Stomach (tissue), 9 donors: Measurements from ENCODE around the gene B3GNT3. TPM values are rescaled to one million over a fixed set of nuclear protein-coding genes. Genes with fewer than 3 reads are reported as not detected.

Source experiments
- DNase-seq, 2 donors: peaks; one replicate each; pipeline versions ENCODE4 v3.0.0 to v3.0.0-alpha.2; 2013 to 2019
- H3K27ac ChIP-seq, 5 donors: fragments of 200-600 bp in 4 of 5; sonication (generic) in 4 of 5; one replicate each; pipeline ENCODE4 v1.5.1; 2013 to 2019; ENCODE audit warnings: mild to moderate bottlenecking in 1 of 5, moderate library complexity in 1 of 5
- H3K27me3 ChIP-seq, 3 donors: fragments of 200-600 bp; sonication (generic); one replicate each; pipeline ENCODE4 v1.5.1; 2017 to 2019; ENCODE audit warnings: mixed run types in 1 of 3
- H3K36me3 ChIP-seq, 4 donors: fragments of 200-600 bp; sonication (generic); 1 replicate in 3 of 4; 2 replicates in 1 of 4; pipeline ENCODE4 v1.5.1; 2016 to 2019
- H3K4me1 ChIP-seq, 4 donors: fragments of 200-600 bp; sonication (generic); one replicate each; pipeline ENCODE4 v1.5.1; 2016 to 2019
- H3K4me3 ChIP-seq, 4 donors: fragments of 200-600 bp; sonication (generic) in 3 of 4; one replicate each; pipeline ENCODE4 v1.5.1; 2016 to 2019; ENCODE audit warnings: mild to moderate bottlenecking in 1 of 4
- H3K9me3 ChIP-seq, 4 donors: fragments of 200-600 bp; sonication (generic); one replicate each; pipeline ENCODE4 v1.5.1; 2016 to 2019
- EP300 ChIP-seq: sonication (generic); formaldehyde crosslinking; IDR thresholded peaks from one replicate; pipeline ENCODE4 v1.6.1; 2017; ENCODE audit warnings: antibody characterized with exemption
- POLR2A ChIP-seq, 4 donors: fragments of 450-650 bp; IDR thresholded peaks; one replicate each; pipeline ENCODE4 v1.6.1; 2016; ENCODE audit warnings: antibody characterized with exemption in 4 of 4, control low read depth in 2 of 4, mild to moderate bottlenecking in 1 of 4, moderate library complexity in 1 of 4
- POLR2AphosphoS5 ChIP-seq, 3 donors: sonication (generic); formaldehyde crosslinking; IDR thresholded peaks; one replicate each; pipeline ENCODE4 v1.6.1; 2016; ENCODE audit warnings: antibody characterized with exemption in 3 of 3
- WGBS, 5 donors: extraction: QIAGEN DNeasy Blood & Tissue Kit in 3 of 5; methylation state at CpG; one replicate each; pipeline versions ENCODE4 v1.1.5 to v1.1.7; 2013 to 2018; 5-methylcytosine and 5-hydroxymethylcytosine counted together
- intact Hi-C: fragments of 100-400 bp; cut with DNase I; formaldehyde crosslinking; loops from one replicate; pipeline ENCODE4 v1.15.1; 2023; ENCODE audit warnings: low total_unique reads
- polyA plus RNA-seq, 3 donors: library from polyadenylated mRNA; stranded (reverse); fragments of 200-250 nt; gene quantifications; one replicate each; pipeline ENCODE4 v1.2.3, GENCODE V29; 2013
- total RNA-seq, 5 donors: library from RNA; depleted of rRNA; stranded (reverse); fragments of >200 nt; gene quantifications; one replicate each; pipeline versions ENCODE4 v1.1.0 to v1.2.3, GENCODE V29; 2014 to 2016
- TF ChIP-seq, protein P1 (sequence below), 7 experiments: fragments of 450-650 bp in 4 of 7; fragments of 200-600 bp in 3 of 7; sonication (generic) in 3 of 7; IDR thresholded peaks; one replicate each; pipeline ENCODE4 v1.5.1; 2016 to 2019; ENCODE audit warnings: antibody characterized with exemption in 7 of 7, control low read depth in 2 of 7, mild to moderate bottlenecking in 1 of 7
- donor health status: healthy with polysubstance abuse.
- donor health status: Bipolar disorder and iron deficiency.
- donor health status: healthy.

The B3GNT3 gene
- total and polyA plus RNA-seq, 8 donors: 11.3 to 117 (median 20.2) TPM

DNA sequence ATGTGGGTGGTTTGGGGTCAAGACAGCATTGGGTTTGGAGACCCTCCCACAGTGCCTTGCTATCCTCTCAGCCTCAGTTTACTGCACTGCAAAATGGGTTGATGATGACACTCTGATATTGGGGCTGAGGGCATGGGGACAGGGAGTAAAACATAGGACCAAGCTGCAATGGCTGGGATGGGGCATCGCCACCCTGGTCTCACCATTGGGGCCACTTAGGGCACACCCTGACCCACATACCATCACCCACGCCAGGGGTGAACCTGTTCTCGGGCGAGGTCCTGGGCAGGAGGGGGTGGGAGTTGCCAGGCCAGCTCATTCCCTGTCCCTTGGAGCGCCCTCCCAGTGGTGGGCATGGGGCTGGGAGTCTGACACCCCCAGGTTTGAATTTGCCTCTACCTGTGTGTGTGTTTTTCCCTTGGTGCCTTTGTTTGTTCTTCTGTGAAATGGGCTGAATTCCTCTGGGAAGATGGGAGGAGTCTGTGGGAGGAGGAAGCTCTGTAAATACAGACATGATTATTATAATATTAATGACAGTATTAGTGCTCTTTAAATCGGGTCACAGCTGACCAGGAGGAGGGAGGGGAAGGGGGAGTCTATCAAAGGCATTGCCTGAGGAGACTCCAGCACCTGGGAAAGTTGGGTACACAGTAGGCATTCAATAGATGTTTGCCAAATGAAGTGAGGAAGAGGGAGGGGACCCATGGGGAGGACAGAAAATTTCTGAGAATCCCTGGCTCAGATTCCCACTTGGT lies 45.9 kb upstream of the B3GNT3 start:
- DNase-seq: no peak
- Histone ChIP-seq H3K9me3 (no peaks in the 10 kb centered on the region), H3K27ac (no peak overlapping the region), H3K4me3 (no peak overlapping the region), H3K36me3 (no peaks in the 10 kb centered on the region), H3K27me3 (no peaks in the 10 kb centered on the region), H3K4me1 (peaks cover 6 to 36% (median 19%) of the 10 kb centered on the region in 4 donors)
- intact Hi-C loops: no loop called here
- 43 to 73% (median 67%) methylated on average over 2 to 6 of the region's 6 CpGs for WGBS, 5 donors
- TF ChIP-seq POLR2AphosphoS5 (IDR thresholded peaks at IDR 0.05) (no peak), EP300 (no peak), POLR2A (IDR thresholded peaks at IDR 0.05) (no peak)
- TF ChIP-seq, protein P1, sequence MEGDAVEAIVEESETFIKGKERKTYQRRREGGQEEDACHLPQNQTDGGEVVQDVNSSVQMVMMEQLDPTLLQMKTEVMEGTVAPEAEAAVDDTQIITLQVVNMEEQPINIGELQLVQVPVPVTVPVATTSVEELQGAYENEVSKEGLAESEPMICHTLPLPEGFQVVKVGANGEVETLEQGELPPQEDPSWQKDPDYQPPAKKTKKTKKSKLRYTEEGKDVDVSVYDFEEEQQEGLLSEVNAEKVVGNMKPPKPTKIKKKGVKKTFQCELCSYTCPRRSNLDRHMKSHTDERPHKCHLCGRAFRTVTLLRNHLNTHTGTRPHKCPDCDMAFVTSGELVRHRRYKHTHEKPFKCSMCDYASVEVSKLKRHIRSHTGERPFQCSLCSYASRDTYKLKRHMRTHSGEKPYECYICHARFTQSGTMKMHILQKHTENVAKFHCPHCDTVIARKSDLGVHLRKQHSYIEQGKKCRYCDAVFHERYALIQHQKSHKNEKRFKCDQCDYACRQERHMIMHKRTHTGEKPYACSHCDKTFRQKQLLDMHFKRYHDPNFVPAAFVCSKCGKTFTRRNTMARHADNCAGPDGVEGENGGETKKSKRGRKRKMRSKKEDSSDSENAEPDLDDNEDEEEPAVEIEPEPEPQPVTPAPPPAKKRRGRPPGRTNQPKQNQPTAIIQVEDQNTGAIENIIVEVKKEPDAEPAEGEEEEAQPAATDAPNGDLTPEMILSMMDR (IDR thresholded peaks at IDR 0.05): no peak

DNA sequence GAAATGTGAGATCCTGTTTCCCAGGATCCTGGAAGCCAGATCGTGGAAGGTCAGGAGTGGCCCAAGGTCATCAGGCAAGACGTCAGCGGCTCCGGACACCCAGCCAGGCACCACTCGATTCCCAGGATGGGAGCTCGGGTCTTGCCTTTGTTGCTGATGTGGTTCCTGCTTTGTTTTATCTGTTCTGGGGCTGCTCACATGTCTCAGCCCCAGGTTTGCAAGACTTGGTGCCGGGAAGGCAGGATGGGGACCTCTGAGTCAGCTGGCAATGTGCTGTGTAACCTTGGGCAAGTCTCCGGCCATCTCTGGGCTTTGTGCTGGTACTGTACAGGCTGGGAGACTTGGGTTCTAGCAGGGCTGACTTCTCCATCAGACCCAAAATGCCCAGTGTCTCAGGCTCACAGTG lies 45.0 kb upstream of the B3GNT3 start:
- WGBS, 5 donors: 20 to 45% (median 25%) methylated on average over 8 of the region's 8 CpGs
- Histone ChIP-seq H3K4me3 (no peak overlapping the region), H3K36me3 (no peaks in the 10 kb centered on the region), H3K27me3 (no peaks in the 10 kb centered on the region), H3K4me1 (peaks cover 6 to 36% (median 19%) of the 10 kb centered on the region in 4 donors), H3K9me3 (no peaks in the 10 kb centered on the region), H3K27ac (peak overlapping the region in 2 of 5 donors; percentile 57 to 70)
- no peak for TF ChIP-seq POLR2AphosphoS5 (IDR thresholded peaks at IDR 0.05)
- no peak for TF ChIP-seq EP300
- TF ChIP-seq POLR2A (IDR thresholded peaks at IDR 0.05): no peak
- TF ChIP-seq, protein P1 (IDR thresholded peaks at IDR 0.05): no peak
- no peak for DNase-seq
- intact Hi-C loops: no loop called here

DNA sequence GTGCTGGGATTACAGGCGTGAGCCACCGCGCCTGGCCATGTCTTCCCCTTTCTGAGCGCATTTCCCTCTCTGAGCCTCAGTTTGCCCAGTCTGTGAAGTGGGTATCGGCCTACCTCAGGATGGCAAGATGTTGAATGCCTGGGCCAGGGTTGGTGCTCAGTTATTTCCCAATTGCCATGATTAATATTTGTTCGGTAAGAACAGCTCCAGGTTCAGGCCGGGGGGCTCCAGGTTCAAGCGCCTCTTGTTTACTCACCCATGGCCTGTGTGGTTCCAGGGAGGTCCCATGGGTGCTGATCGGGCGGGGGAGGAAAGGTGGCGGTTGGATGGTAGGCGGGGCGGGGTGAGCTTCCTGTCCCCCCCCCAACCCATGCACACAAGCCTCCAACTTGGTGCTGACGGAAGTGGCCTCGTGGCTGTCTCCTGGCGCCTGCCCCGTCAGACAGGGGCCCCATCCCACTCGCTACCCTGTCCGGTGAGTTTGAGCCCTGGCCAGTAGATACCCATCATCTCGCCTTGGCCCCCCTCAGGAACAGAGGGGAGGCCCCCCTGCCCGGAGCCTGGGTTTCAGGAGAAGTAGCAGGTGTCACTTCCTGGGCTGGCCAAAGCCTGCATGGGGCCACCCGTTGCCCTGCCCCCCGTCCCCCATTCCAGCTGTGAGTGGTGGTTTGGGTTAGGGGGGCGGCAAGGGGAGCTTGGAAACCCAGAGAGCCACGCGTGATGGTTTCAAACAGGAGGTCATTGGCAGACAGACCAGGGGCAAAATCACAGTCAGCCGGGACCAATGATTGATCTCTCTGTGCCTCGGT lies 43.6 kb upstream of the B3GNT3 start, which contains the start of gene FCHO1:
TSS of gene FCHO1 (plus strand) at position 375 of the 809 bp plus-strand sequence. CDS start 3,688 bp downstream, outside the sequence.
- 48 to 61% (median 54%) methylated on average over 23 to 28 of the region's 28 CpGs for WGBS, 5 donors
- peak; percentile 51 to 76 for DNase-seq
- H3K4me1 ChIP-seq: peaks cover 6 to 37% (median 21%) of the 10 kb centered on the region in 4 donors
- no peaks in the 10 kb centered on the region for H3K27me3 ChIP-seq
- intact Hi-C loops: no loop called here
- no peaks in the 10 kb centered on the region for H3K9me3 ChIP-seq
- TF ChIP-seq, protein P1 (IDR thresholded peaks at IDR 0.05): no peak
- no peak for TF ChIP-seq POLR2AphosphoS5 (IDR thresholded peaks at IDR 0.05)
- TF ChIP-seq POLR2A (IDR thresholded peaks at IDR 0.05): no peak
- no peak for TF ChIP-seq EP300
- peak within 1 kb of the TSS in 4 of 5 donors; percentile 47 to 70 (median 56) for H3K27ac ChIP-seq
- peak within 1 kb of the TSS; percentile 14 to 31 (median 24) for H3K4me3 ChIP-seq
- H3K36me3 ChIP-seq: no peaks in the 10 kb centered on the region

DNA sequence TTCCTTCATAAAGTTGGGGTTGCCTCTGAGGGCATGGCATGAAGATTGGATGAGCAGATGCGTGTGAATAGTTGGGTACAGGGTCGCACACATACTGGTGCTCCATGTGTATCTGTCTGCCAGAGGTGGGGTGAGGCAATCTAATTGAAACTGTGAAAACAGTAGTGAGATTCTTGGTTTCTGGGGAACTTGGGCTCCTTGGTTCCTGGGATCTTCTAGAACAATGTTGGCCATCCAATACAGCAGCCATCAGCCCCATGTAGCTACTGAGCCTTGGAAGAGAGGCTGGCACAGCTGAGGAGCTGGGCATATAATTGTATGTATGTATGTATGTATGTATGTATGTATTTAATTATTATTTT lies 43.0 kb upstream of the B3GNT3 start:
- Histone ChIP-seq H3K9me3 (no peaks in the 10 kb centered on the region), H3K4me1 (peaks cover 6 to 42% (median 24%) of the 10 kb centered on the region in 4 donors), H3K27me3 (no peaks in the 10 kb centered on the region), H3K27ac (peak overlapping the region in 3 of 5 donors; percentile 56 to 70 (median 57)), H3K36me3 (no peaks in the 10 kb centered on the region), H3K4me3 (peak overlapping the region in 3 of 4 donors; percentile 20 to 31 (median 27))
- DNase-seq: no peak
- intact Hi-C loops: no loop called here
- WGBS, 5 donors: 73 to 84% (median 77%) methylated on average over 2 of the region's 2 CpGs
- no peak for TF ChIP-seq POLR2AphosphoS5 (IDR thresholded peaks at IDR 0.05)
- no peak for TF ChIP-seq POLR2A (IDR thresholded peaks at IDR 0.05)
- TF ChIP-seq EP300: no peak
- TF ChIP-seq, protein P1 (IDR thresholded peaks at IDR 0.05): no peak
